ENCODE results near the gene MGME1.

The MGME1 gene

DNA sequence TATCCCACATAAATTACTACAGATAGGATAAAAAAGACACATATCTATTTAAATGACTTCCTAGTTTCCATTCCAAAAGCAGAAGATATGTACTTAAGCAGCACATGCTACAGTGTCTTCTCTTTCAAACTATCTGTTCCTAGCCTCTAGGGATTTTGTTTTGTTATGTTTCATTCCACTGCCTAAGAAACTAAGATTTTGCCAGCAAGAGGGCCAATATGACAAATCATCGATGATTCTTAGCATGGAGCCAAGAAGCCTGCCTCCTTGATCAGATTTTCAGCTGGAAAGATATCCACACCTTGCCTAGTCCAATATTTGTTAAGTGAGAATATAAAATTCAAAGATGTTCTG lies 7.3 kb upstream of the MGME1 start:
- no peak for DNase-seq

DNA sequence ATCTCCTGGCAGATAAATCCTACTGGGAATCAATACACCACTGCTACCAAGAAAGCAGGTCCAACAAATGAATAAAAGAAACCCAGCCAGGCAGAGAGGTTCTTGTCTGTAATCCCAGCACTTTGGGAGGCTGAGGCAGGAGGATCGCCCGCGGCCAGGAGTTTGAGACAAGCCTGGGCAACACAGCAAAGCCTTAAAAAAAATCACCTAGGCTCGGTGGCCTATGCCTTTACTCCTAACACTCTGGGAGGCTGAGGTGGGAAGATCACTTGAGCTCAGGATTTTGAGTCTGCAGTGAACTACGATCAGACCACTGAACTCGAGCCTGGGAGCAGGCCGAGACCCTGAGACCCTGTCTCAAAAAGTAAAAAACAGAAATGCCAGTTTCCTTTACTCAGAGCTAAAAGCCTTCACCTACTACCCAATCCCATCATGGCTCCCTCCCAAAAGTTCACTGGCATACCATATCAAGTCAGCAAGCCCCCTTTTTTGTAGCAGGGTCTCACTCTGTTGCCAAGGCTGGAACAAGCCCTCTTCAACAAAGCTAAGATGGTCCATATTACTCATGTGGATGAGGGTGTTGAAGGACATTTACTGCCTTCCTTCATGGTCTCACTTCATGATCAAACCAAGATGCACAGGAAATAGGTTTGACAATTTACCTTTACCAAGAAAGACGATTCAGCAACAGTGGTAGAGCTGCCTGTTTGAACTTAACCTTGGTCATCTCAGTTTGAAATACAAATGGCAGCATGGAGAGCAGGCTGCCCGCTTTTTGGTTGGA lies 5.5 kb upstream of the MGME1 start:
- no peak for DNase-seq

DNA sequence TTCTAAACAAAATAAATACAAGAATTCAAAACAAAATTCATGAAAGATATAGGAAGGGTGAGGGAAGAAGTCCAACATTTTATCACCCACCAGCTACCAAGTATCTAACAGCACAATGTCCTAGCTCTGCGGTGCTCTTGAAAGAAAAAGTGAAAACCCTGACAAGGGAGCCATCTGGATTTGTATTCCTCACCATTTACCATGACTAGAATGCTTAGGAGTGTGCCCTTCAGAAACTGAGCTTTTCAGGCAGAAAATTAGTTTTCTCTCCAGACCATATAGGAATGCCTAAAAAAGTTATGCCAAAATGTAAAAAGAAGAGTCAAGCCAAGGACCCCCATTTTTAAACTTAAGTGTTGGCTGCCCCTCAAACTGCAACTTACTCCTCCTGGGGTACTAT lies 4.7 kb upstream of the MGME1 start:
- DNase-seq, result no peak

DNA sequence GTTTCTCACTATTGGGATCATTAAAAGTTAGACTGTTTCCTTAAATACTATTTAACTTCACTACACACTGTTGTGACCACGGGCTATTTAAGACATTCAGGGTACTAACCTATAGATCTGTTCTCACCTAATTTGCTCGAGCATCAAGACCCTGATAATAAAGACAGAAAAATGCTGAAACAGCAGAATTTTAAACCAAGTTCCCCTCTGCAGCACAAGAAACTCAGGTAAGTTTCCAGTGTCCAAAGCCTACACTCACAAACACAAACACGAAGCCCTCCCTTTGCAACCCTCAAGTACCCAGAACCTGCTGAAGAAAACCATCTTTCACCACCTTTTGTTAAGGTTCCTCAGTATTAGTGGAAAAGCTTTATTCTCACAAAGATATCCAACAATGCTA lies 4.2 kb upstream of the MGME1 start:
- no peak for DNase-seq

DNA sequence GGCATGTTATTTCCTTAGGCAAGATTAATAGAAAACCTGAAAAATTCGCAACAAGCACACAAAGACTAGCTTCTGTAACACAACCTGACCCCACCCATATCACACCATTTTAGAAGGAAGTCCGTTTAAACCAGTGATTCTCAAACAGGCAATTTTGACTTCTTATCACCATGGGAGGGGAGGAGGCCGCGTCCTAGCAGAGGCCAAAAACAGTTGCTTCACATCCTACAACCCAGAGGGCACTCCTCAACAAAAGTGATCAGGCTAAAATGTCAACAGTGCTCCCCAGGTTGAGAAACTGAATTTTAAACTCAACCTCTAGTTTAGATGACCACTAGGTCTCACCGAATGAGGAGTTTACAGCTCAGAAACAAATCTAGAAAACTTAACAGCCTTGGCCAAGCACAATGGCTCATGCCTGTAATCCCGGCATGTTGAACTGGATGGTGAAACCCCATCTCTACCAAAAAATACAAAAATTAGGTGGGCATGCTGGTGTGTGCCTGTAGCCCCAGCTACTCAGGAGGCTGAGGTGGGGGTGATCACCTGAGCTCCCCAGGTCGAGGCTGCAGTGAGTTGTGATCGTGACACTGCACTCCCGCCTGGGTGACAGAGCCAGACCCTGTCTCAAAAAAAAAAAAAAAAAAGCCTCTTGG lies 3.6 kb upstream of the MGME1 start:
- DNase-seq, result peak; percentile 38

DNA sequence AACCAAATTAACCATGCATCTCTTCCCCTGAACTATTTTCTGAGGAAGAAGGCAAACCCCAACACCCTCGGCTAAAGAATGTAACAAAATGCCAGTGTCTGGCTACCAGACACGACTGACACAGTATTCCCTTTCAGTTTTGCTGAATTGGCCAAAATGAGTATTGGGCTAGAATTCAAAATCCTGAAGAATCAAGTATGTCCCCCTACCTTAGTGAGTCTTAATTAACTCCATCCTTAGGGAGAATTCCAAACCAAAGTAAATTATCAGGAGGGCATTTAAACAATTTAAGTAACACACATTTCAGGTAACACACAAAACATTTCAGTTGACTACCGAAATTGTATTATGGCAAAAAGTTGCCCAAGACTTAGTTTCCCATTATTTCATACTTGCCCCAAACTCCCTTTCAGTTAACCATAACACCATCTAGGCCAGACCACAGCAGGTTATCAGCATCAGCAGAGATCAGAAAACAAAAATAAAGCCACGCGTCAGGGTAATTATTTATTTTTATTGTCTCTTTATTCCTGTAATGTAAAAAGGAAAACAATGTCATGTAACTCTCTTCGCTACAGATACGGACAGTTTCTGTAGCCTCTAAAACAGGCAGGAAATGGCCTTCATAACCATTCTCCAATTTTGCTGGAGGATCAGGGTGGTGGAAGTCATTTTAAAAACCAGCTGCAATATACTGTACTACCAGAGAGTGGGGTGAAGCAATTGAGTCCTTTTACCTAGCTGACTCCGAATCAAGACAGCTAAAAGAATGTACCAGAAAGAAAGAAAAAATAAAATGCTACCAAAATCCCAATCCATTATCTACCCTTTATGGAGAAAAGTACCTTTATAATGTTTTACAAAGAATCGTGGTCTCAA lies 2.1 kb upstream of the MGME1 start:
- DNase-seq, result no peak

DNA sequence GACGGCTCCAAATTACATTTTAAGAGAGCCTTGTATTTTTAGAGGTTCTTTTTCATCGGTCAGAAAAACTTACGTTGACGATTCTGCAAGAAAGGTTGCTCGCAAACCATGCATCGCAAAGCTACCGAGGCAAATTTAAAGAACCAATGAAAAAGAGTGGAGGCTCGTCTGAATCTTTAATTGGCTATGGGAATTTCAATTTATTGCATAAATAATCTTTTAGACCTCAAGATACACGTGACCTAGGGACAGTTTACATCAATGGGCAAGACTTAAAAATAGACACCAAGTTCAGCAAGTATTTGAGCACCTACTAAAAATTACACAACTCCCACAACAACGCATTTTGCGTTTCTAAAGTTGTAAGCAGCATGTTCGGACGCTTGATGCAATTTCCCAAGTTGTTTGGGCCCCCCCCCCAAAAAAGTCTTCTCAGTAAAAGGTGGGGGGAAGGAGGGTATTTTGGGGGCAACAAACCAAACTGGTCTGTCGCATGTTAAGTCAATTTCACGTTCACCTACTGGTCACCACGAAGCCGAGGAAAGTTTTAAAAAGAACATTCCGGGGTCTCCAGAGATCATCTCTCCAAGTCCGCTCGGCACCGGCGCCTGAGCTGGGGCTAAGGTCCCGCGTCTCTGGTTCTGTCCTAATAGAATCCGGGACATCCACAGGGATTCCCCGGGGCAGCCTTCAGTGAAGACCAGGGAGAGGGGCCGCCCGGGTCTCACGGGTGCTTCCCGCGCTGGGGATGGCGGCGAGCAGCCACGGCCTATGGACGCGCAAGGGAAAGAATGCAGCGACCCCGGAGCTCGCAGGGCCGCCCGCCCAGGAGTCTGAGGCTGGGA lies 1.1 kb upstream of the MGME1 start:
- DNase-seq, result no peak

DNA sequence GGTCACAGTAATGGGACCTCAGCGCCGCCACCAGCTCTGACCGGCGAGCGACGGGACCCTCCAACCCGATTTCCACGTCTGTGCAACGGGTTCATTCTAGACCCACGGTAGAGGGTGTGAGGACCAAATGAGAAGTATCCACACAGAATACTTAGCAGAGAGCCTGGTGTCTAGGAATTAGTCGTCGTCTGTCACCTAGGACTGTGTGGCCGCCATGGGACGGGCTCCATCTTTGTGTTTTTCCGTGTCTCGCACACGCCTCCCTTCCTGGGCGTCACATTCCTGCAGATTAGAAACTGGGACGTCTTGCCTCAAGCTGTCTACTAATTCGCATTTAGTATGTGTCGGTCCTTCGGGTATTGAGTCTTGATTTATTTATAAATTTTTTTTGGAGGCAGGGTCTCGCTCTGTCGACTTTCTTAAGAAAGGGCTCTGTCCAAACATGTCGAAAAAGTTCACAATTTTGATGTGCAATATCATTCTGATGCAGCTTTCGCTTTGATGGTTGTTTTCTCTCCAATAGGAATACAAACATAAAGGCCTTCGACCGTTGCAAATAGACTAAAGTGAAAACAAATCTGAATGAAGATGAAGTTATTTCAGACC lies 563 bp downstream of the MGME1 start:
- peak; percentile 21 for DNase-seq

DNA sequence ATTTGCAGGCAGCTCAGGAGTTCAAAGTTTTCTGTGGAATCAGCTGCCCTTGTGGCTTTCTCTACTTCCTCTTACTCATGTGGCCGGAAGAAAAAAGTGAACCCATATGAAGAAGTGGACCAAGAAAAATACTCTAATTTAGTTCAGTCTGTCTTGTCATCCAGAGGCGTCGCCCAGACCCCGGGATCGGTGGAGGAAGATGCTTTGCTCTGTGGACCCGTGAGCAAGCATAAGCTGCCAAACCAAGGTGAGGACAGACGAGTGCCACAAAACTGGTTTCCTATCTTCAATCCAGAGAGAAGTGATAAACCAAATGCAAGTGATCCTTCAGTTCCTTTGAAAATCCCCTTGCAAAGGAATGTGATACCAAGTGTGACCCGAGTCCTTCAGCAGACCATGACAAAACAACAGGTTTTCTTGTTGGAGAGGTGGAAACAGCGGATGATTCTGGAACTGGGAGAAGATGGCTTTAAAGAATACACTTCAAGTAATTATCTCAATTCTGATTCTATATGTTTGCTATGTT lies 1.1 kb downstream of the MGME1 start:
- DNase-seq, result peak; percentile 58

DNA sequence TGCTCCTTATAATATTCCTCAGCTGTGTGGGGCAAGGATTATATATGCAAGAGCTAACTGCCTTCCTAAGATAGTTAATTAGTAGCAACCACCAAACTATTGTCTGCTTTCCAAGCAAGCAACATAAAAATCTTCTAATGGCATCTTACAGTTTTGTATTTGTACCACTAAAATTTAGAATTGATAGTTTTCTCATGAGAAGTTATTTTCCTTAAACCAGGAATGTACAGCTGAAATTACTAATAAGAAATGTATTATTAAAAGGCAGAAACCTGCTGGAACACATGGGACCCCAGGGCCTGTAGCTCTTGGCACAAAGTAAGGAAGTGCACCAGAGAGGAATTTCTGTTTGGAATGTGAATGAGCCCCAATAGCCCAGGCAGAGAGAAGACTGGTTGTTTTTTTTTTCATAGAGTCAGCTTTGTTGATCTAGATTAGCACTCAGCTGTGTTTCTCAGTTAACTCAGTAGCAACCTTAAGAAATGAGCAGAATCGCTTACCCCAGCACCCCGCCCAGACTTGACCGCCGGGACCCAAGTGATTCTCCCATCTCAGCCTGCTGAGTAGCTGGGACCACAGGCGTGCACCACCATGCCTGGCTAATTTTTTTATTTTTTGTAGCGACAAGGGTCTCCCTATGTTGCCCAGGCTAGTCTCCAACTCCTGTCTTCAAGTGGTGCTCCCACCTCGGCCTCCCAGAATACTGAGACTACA lies 2.6 kb downstream of the MGME1 start:
- no peak for DNase-seq

DNA sequence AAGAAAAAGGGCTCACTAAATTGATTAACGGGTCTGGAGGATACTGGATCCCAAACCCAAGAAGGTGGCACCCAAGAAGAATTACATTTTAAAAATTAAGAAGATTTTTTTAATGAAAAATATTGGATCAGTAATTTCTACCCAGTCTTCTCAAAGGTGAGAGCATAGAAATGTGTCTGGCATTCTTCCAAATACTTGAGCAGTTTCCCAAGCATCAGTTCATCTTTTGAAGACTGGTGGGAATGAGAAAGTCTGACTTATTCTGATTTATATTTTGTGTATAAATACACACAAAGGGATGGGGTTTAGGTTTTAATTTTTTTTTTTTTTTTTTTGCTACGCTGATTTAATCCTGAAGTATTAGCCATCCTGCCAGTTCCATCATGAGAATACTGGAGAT lies 3.3 kb downstream of the MGME1 start:
- no peak for DNase-seq

DNA sequence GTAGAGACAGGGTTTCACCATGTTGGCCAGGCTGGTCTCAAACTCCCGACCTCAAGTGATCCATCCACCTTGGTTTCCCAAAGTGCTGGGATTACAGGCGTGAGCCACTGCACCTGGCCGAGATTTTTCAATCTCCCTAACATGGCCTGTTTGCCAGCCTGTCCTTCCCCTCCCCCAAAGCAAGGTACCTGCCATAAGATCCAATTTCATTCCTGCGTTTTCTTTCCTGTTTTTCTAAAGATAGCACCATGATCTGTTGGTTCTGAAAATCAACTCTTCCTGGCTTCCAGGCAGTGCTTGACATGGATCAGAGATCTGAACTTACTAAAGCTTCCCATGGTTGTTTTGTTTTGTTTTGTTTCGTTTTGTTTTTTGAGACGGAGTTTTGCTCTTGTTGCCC lies 7.5 kb downstream of the MGME1 start:
- no peak for DNase-seq

DNA sequence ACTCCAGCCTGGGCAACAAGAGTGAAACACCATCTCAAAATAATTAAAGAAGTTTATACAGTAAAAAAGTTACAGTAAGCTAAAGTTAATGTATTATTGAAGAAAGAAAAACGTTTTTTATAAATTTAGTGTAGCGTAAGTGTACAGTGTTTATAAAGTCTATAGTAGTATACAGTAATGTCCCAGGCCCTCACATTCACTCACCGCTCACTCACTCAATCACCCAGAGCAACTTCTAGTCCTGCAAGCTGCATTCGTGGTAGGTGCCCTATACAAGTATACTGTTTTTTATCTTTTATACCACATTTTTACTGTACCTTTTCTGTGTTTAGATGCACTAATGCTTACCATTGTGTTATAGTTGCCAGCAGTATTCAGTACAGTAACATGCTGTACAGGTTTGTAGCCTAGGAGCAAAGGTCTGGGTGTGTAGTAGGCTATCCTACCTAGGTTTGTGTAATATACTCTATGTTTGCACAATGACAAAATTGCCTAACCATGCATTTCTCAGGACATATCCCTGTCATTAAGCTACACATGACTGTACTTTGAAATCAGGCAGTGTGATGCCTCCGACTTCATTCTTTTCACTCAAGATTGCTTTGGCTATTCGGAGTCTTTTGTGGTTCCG lies 16.7 kb downstream of the MGME1 start:
- DNase-seq, result no peak

DNA sequence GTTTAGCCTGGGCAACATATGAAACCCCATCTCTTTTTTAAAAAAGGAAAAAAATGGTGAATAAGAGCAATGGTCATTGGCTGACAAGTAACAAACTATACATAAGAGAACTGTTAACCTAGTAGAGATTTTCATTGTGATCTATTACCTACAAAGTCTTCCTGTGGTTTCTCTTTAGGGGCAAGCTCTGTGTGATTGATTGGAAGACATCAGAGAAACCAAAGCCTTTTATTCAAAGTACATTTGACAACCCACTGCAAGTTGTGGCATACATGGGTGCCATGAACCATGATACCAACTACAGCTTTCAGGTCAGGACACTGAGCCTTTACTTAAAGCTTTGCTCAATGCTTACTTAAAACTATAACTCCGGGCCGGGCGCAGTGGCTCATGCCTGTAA lies 19.2 kb downstream of the MGME1 start:
- no peak for DNase-seq

DNA sequence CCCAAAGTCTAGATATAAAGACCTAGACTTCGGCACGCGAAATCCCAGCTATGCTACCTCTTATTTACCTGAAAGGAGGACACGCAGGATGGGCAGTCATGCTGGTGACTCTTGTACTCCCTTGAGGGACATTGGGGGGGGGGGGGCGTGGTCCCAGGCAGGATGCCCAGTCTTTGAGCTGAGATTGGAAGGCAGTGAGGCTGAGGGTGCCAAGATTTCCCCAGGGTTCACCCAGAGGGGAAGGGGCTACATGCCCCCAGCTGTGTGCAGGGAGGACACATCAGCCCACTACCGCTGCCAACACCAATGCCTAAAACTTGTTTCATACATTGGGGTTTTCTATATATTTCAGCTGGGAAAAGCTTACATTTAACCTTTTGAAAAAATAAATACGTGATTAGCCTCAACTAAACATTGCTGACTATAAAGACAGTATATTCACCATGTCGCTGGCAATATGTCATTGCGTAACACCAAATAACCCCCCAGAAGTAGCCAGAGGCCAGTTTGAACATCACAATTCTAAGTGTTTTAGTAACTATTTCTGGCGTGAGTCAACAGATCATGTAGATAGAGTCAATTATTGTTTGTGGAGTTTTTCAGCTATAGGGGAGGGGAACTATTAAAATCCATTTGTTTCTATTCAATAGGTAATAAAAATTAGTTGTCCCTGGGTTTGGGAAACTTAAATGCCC lies 21.6 kb downstream of the MGME1 start:
- DNase-seq, result no peak

DNA sequence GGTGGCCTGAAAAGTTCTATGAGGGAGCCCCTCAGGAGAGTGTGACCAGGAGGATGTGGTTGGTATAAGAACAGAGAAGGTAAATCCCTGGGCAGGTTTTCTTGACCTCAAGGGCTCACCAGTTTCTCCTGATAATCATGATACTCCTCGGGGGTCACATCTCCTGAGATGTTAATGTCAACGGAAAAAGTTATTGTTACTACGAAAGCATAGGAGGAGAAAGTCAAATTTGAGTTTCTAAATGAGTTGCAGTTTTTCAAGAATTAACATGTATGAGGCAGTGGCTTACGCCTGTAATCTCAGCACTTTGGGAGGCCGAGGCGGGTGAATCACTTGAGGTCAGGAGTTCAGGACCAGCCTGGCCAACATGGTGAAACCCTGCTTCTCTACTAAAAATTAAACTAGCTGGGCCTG lies 23.4 kb downstream of the MGME1 start:
- no peak for DNase-seq

DNA sequence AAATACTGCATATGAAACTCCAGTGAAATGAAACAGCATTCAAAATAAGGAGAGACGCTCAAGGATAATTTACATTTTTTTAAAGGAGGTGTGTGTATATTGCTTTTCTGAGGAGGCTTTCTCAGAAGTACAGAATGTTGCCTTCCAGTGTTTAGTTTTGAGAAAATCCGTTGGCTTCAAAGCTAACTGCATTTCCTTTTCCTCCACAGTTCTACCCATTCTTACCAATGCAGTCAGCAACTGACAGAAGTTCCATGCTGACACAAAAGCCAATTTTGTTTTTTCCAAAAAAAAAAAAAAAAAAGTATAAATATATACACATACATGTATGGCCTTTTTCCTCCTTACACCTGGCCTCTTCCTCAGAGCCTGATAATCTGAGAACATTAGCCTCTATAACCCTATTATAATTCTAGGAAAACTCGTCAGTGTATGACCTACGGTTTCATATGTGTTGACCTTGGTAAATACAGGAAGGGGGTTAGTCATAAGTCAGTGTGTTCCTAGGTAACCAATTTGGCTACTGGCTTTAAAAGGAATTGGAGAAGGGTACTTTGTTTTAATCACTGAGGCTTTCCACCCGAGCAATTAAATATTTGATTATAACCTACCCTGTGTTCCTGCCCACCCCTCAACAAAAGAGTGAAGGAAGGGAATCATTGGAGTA lies 24.2 kb downstream of the MGME1 start:
- DNase-seq, result no peak

DNA sequence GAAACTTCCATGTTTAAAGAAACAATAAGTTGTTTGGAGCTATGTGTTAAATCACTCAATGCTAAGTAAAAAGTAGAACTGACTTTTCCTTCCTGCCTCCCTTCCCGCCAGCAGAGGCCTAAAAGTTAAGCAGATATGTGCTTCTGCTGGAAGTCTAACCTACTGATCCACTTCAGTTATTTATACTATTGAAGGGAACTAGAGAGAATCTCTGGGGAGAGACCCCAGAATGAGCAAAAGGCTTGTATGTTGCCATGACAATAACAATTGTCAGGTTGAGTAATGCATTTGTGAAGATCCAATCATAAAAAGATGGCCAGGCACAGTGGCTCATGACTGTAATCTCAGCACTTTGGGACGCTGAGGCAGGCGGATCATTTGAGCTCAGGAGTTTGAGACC lies 24.7 kb downstream of the MGME1 start:
- no peak for DNase-seq

DNA sequence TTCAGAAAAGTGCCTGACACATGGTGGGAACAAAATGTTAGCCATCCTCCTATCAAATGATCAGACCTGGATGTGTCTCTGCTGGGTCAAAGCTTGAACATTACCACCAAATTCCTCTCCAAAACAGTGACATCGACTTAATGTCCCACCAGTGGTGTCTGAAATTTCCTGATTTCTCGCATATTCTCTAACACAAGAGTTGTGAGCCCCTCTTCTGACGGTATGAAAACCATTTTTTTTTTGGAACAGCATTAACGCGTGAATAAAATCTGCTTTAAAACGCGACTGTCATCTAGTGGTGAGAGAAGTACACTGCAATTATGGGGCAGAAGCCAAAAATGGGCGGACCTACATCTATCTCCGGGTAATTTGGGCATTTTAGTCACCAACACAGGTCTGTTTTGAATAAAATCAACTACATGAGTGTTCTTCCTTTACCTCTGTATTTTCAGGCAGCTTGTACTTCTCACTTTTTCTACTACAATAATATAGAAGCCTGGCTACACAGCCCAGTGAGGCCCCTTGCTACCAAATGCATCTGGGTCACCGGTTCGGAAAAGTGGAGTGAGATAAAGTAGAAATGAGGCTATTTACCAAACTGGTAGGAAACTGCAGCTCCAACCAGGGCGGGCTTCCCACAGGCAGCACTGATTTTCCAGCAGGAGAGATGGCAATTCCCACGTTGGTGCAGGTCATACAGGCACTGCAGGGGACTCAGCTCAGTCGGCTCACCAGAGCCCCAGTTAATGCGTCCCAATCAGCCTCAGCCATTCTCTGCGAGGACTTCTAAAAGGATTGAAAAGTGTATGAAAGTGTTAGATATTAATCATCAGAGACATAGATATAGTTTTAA lies 27.4 kb downstream of the MGME1 start:
- DNase-seq, result peak; percentile 28

All from CD4-positive, alpha-beta T cell treated with Interleukin-15 for 1 hour (primary cell).